ENCODE results near the gene GALNT15. TPM values are rescaled to one million over a fixed set of nuclear protein-coding genes. Genes with fewer than 3 reads are reported as not detected.

The GALNT15 gene
- total RNA-seq, 5 donors from 2014 or later (not counting 1 experiment from before 2014, with no cell fraction given): 0.06 TPM; not detected in 4

GRCh38 chr3:16134173-16134928, 40.1 kb upstream of the GALNT15 start:
- POLR2A ChIA-PET: no interaction called here
- ATAC-seq (replicated peaks in 1 of 4) (no peak), DNase-seq (no peak)
- Mint-ChIP-seq H3K27ac (no peak overlapping the region), H3K36me3 (no peaks in the 10 kb centered on the region), H3K9me3 (peaks cover 0 to 14% (median 4%) of the 10 kb centered on the region in 3 donors), H3K27me3 (peaks cover 0 to 2% of the 10 kb centered on the region in 2 donors), H3K4me3 (no peak overlapping the region), H3K4me1 (no peaks in the 10 kb centered on the region)
- Histone ChIP-seq H3K4me1 (ENCODE audit: control insufficient read depth in 1 of 2, extremely low read depth in 1 of 2, insufficient read depth in 2 of 2, low read length in 2 of 2) (no peaks in the 10 kb centered on the region), H3K4me3 (ENCODE audit: control insufficient read depth in 1 of 2, extremely low read depth in 1 of 2, low read length in 1 of 2) (no peak overlapping the region), H3K27ac (ENCODE audit: low read length) (no peak overlapping the region), H3K9me3 (no peaks in the 10 kb centered on the region), H3K27me3 (replicated peaks in 1 of 2; ENCODE audit: control insufficient read depth in 2 of 2, extremely low read depth in 1 of 2, insufficient read depth in 2 of 2, low read length in 1 of 2) (peaks cover 0 to 6% of the 10 kb centered on the region in 2 experiments), H3K36me3 (ENCODE audit: control insufficient read depth in 2 of 2, extremely low read depth in 1 of 2, insufficient read depth in 1 of 2, low read length in 1 of 2) (no peaks in the 10 kb centered on the region)
- CTCF ChIA-PET: no interaction called here
- WGBS (ENCODE audit: insufficient coverage): 52% methylated on average over 3 of the region's 6 CpGs

GRCh38 chr3:16136055-16136454, 38.4 kb upstream of the GALNT15 start:
- Mint-ChIP-seq H3K27me3 (peaks cover 0 to 4% of the 10 kb centered on the region in 2 donors), H3K27ac (no peak overlapping the region), H3K9me3 (peaks cover 0 to 14% (median 4%) of the 10 kb centered on the region in 3 donors), H3K4me1 (no peaks in the 10 kb centered on the region), H3K4me3 (no peak overlapping the region), H3K36me3 (no peaks in the 10 kb centered on the region)
- H3K4me1 ChIP-seq (ENCODE audit: control insufficient read depth in 1 of 2, extremely low read depth in 1 of 2, insufficient read depth in 2 of 2, low read length in 2 of 2): no peaks in the 10 kb centered on the region
- DNase-seq: no peak
- H3K27ac ChIP-seq (ENCODE audit: low read length): no peak overlapping the region
- ATAC-seq (replicated peaks in 1 of 4): no peak
- ChIA-PET POLR2A (interaction anchor here in 1 of 2 donors (0.7 kb wide), 1 partner anchor 237 kb away, joined by 5 read pairs; no protein-coding TSS in a partner anchor), CTCF (no interaction called here)
- H3K4me3 ChIP-seq (ENCODE audit: control insufficient read depth in 1 of 2, extremely low read depth in 1 of 2, low read length in 1 of 2): no peak overlapping the region
- H3K9me3 ChIP-seq: no peaks in the 10 kb centered on the region
- peaks cover 0 to 6% of the 10 kb centered on the region in 2 experiments for H3K27me3 ChIP-seq (replicated peaks in 1 of 2; ENCODE audit: control insufficient read depth in 2 of 2, extremely low read depth in 1 of 2, insufficient read depth in 2 of 2, low read length in 1 of 2)
- no CpG with 5 or more reads among the region's 2 CpGs for WGBS (ENCODE audit: insufficient coverage)
- H3K36me3 ChIP-seq (ENCODE audit: control insufficient read depth in 2 of 2, extremely low read depth in 1 of 2, insufficient read depth in 1 of 2, low read length in 1 of 2): no peaks in the 10 kb centered on the region

- Mint-ChIP-seq H3K36me3 (no peaks in the 10 kb centered on the region), H3K9me3 (peaks cover 0 to 14% (median 4%) of the 10 kb centered on the region in 3 donors), H3K4me3 (no peak overlapping the region), H3K27me3 (peaks cover 0 to 4% of the 10 kb centered on the region in 2 donors), H3K4me1 (no peaks in the 10 kb centered on the region), H3K27ac (no peak overlapping the region)
- ChIA-PET CTCF (no interaction called here), POLR2A (no interaction called here)
- Histone ChIP-seq H3K9me3 (no peaks in the 10 kb centered on the region), H3K36me3 (ENCODE audit: control insufficient read depth in 2 of 2, extremely low read depth in 1 of 2, insufficient read depth in 1 of 2, low read length in 1 of 2) (no peaks in the 10 kb centered on the region), H3K27ac (ENCODE audit: low read length) (no peak overlapping the region), H3K4me3 (ENCODE audit: control insufficient read depth in 1 of 2, extremely low read depth in 1 of 2, low read length in 1 of 2) (no peak overlapping the region), H3K4me1 (ENCODE audit: control insufficient read depth in 1 of 2, extremely low read depth in 1 of 2, insufficient read depth in 2 of 2, low read length in 2 of 2) (no peaks in the 10 kb centered on the region), H3K27me3 (replicated peaks in 1 of 2; ENCODE audit: control insufficient read depth in 2 of 2, extremely low read depth in 1 of 2, insufficient read depth in 2 of 2, low read length in 1 of 2) (peaks cover 0 to 6% of the 10 kb centered on the region in 2 experiments)
- DNase-seq (no peak), ATAC-seq (replicated peaks in 1 of 4) (no peak)
- WGBS (ENCODE audit: insufficient coverage): 60% methylated on average over 1 of the region's 1 CpG
Measured at GRCh38 chr3:16137044-16137443, 37.4 kb upstream of the GALNT15 start.

DNA sequence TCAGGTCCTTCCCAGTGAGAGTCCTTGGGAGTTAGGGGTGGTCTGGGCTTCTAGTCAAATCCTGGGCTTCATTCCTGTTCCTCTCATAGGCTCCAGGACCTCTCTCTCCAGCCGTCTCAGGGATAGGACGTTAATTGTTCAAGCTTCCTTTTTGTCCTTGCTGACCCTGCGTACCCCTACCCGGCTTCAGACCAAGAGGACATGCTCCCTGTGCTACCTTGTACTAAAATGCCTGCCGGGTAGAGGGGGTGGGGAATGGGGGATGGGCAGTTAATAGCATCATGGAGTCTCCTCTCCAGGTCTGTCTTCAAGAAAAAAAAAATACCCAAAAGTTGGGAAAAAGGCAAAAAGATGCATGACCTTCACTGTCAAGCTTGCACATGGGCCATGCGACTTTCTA, 36.5 kb upstream of the GALNT15 start:
- 80% methylated on average over 2 of the region's 6 CpGs for WGBS (ENCODE audit: insufficient coverage)
- Mint-ChIP-seq H3K27ac (no peak overlapping the region), H3K4me1 (no peaks in the 10 kb centered on the region), H3K27me3 (peaks cover 0 to 4% of the 10 kb centered on the region in 2 donors), H3K9me3 (peaks cover 0 to 14% (median 4%) of the 10 kb centered on the region in 3 donors), H3K36me3 (no peaks in the 10 kb centered on the region), H3K4me3 (no peak overlapping the region)
- no peak for DNase-seq
- ATAC-seq (replicated peaks in 1 of 4): no peak
- POLR2A ChIA-PET: no interaction called here
- Histone ChIP-seq H3K9me3 (no peaks in the 10 kb centered on the region), H3K27me3 (replicated peaks in 1 of 2; ENCODE audit: control insufficient read depth in 2 of 2, extremely low read depth in 1 of 2, insufficient read depth in 2 of 2, low read length in 1 of 2) (peaks cover 0 to 6% of the 10 kb centered on the region in 2 experiments), H3K36me3 (ENCODE audit: control insufficient read depth in 2 of 2, extremely low read depth in 1 of 2, insufficient read depth in 1 of 2, low read length in 1 of 2) (no peaks in the 10 kb centered on the region), H3K4me1 (ENCODE audit: control insufficient read depth in 1 of 2, extremely low read depth in 1 of 2, insufficient read depth in 2 of 2, low read length in 2 of 2) (no peaks in the 10 kb centered on the region), H3K27ac (ENCODE audit: low read length) (no peak overlapping the region), H3K4me3 (ENCODE audit: control insufficient read depth in 1 of 2, extremely low read depth in 1 of 2, low read length in 1 of 2) (no peak overlapping the region)
- CTCF ChIA-PET: interaction anchor here in 1 of 2 donors (0.5 to 0.6 kb wide), 2 partner anchors 164 to 936 kb away, joined by 3 to 4 read pairs; no protein-coding TSS in a partner anchor

- Mint-ChIP-seq H3K27ac (no peak overlapping the region), H3K4me1 (no peaks in the 10 kb centered on the region), H3K9me3 (peaks cover 0 to 15% (median 12%) of the 10 kb centered on the region in 3 donors), H3K36me3 (no peaks in the 10 kb centered on the region), H3K4me3 (no peak overlapping the region), H3K27me3 (peaks cover 0 to 2% of the 10 kb centered on the region in 2 donors)
- H3K27me3 ChIP-seq (replicated peaks in 1 of 2; ENCODE audit: control insufficient read depth in 2 of 2, extremely low read depth in 1 of 2, insufficient read depth in 2 of 2, low read length in 1 of 2): peaks cover 0 to 8% of the 10 kb centered on the region in 2 experiments
- POLR2A ChIA-PET: no interaction called here
- CTCF ChIA-PET: interaction anchor here in 1 of 2 donors (0.6 kb wide), 2 partner anchors 94 to 106 kb away, joined by 3 to 4 read pairs; no protein-coding TSS in a partner anchor
- WGBS (ENCODE audit: insufficient coverage): 88% methylated on average over 2 of the region's 6 CpGs
- no peak overlapping the region for H3K27ac ChIP-seq (ENCODE audit: low read length)
- H3K36me3 ChIP-seq (ENCODE audit: control insufficient read depth in 2 of 2, extremely low read depth in 1 of 2, insufficient read depth in 1 of 2, low read length in 1 of 2): no peaks in the 10 kb centered on the region
- no peaks in the 10 kb centered on the region for H3K9me3 ChIP-seq
- no peaks in the 10 kb centered on the region for H3K4me1 ChIP-seq (ENCODE audit: control insufficient read depth in 1 of 2, extremely low read depth in 1 of 2, insufficient read depth in 2 of 2, low read length in 2 of 2)
- DNase-seq (no peak), ATAC-seq (replicated peaks in 1 of 4) (no peak)
- H3K4me3 ChIP-seq (ENCODE audit: control insufficient read depth in 1 of 2, extremely low read depth in 1 of 2, low read length in 1 of 2): no peak overlapping the region
Measured at GRCh38 chr3:16140116-16140893, 34.2 kb upstream of the GALNT15 start.

GRCh38 chr3:16140894-16141285, 33.6 kb upstream of the GALNT15 start:
- POLR2A ChIA-PET: no interaction called here
- H3K9me3 Mint-ChIP-seq: peaks cover 0 to 15% (median 12%) of the 10 kb centered on the region in 3 donors
- no peaks in the 10 kb centered on the region for H3K36me3 Mint-ChIP-seq
- H3K4me3 Mint-ChIP-seq: no peak overlapping the region
- ATAC-seq (replicated peaks in 1 of 4) (no peak), DNase-seq (no peak)
- no peaks in the 10 kb centered on the region for H3K4me1 ChIP-seq (ENCODE audit: control insufficient read depth in 1 of 2, extremely low read depth in 1 of 2, insufficient read depth in 2 of 2, low read length in 2 of 2)
- no peaks in the 10 kb centered on the region for H3K9me3 ChIP-seq
- H3K27ac Mint-ChIP-seq: no peak overlapping the region
- no peaks in the 10 kb centered on the region for H3K4me1 Mint-ChIP-seq
- WGBS (ENCODE audit: insufficient coverage): no CpG with 5 or more reads among the region's 2 CpGs
- no peak overlapping the region for H3K4me3 ChIP-seq (ENCODE audit: control insufficient read depth in 1 of 2, extremely low read depth in 1 of 2, low read length in 1 of 2)
- CTCF ChIA-PET: no interaction called here
- no peak overlapping the region for H3K27ac ChIP-seq (ENCODE audit: low read length)
- H3K27me3 Mint-ChIP-seq: peaks cover 0 to 2% of the 10 kb centered on the region in 2 donors
- peaks cover 0 to 8% of the 10 kb centered on the region in 2 experiments for H3K27me3 ChIP-seq (replicated peaks in 1 of 2; ENCODE audit: control insufficient read depth in 2 of 2, extremely low read depth in 1 of 2, insufficient read depth in 2 of 2, low read length in 1 of 2)
- H3K36me3 ChIP-seq (ENCODE audit: control insufficient read depth in 2 of 2, extremely low read depth in 1 of 2, insufficient read depth in 1 of 2, low read length in 1 of 2): no peaks in the 10 kb centered on the region

Data from T-cell (primary cell).